Endothelial cell of umbilical vein (primary cell): ENCODE results near the gene HEATR1.

Experiments used
- CTCF ChIP-seq, 2 donors: IDR thresholded peaks; 1 replicate in 1 of 2; 2 replicates in 1 of 2; pipeline ENCODE4 v1.5.1; 2011; ENCODE audit warnings: low read length in 2 of 2, mild to moderate bottlenecking in 2 of 2, moderate library complexity in 2 of 2, control low read depth in 1 of 2, inconsistent platforms in 1 of 2, low read depth in 1 of 2; ENCODE audit not compliant: insufficient read depth in 1 of 2; ENCODE audit errors: extremely low read depth in 1 of 2
- EZH2 ChIP-seq: IDR thresholded peaks from 2 replicates; pipeline ENCODE4 v1.6.1; 2012; ENCODE audit warnings: borderline replicate concordance, low read depth, mild to moderate bottlenecking, moderate library complexity, low read length, inconsistent platforms; ENCODE audit not compliant: severe bottlenecking
- FOS ChIP-seq: IDR thresholded peaks from 2 replicates; pipeline ENCODE4 v1.6.1; 2011; ENCODE audit warnings: mild to moderate bottlenecking, low read length, moderate library complexity, borderline replicate concordance; ENCODE audit not compliant: insufficient read depth
- JUN ChIP-seq: IDR thresholded peaks from 2 replicates; pipeline ENCODE4 v1.6.1; 2011; ENCODE audit warnings: borderline replicate concordance, low read depth; ENCODE audit not compliant: insufficient read length, insufficient read depth
- MAX ChIP-seq: IDR thresholded peaks from 2 replicates; pipeline ENCODE4 v1.6.1; 2011; ENCODE audit not compliant: insufficient read depth, insufficient read length
- MYC ChIP-seq: IDR thresholded peaks from one replicate; pipeline ENCODE4 v1.6.1; 2011; ENCODE audit warnings: mild to moderate bottlenecking, low read depth, low read length
- POLR2A ChIP-seq: IDR thresholded peaks from 2 replicates; pipeline ENCODE4 v1.6.1; 2012; ENCODE audit warnings: low read depth, mild to moderate bottlenecking, control low read depth, low read length
- POLR2AphosphoS5 ChIP-seq: IDR thresholded peaks from 2 replicates; pipeline ENCODE4 v1.6.1; 2012; ENCODE audit warnings: low read depth, mild to moderate bottlenecking, control low read depth, low read length, moderate library complexity; ENCODE audit not compliant: insufficient read depth

- no peak for TF ChIP-seq EZH2
- no peak for TF ChIP-seq MAX
- no peak for TF ChIP-seq CTCF (IDR thresholded peaks at IDR 0.05; ENCODE audit: extremely low read depth in 1 of 2, insufficient read depth in 1 of 2, low read depth in 1 of 2, low read length in 2 of 2)
- no peak for TF ChIP-seq POLR2A
- no peak for TF ChIP-seq POLR2AphosphoS5
- no peak for TF ChIP-seq FOS
- no peak for TF ChIP-seq MYC
- TF ChIP-seq JUN = no peak
These were observed 95.7 kb downstream of the HEATR1 start for GRCh38 chr1:236508593-236509027.
